ENCODE results near the gene NUCKS1.

DNA sequence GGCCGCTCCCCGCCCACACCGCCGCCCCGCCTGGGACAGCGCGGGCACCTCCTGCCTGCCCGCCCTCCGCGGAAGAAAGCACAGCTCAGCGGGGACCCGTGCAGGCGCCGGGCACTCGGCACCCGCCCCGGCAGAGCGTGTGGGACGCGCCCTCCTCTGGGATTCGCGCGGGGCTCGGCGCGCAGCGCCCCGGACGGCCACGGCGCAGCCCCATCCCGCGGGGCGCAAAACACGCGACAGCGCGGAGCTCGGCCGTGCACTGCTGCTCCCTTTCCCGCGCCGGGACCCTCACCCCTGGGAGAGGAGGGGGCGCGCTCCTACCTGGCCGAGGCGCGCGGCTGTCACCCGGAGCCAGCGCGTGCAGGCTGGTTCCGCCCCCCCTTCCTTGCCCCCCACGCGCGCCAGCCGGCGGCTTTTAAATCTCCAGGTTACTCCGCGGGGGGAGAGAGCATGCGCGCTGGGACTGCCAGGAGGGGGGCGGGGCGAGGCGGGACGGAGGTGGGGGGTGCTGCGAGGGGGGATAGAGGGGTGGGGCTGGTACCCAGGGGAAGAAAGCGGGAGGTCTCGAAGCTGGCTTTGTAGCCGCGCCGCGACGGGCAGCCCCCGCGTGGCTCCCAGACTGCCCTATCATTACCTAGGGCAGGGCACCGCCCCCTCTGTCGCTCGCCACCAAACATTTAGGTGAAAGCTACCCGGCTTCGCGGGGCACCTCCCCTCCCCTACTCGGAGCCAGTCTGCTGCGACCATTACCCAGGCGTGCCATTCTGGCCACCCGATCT, 69.7 kb downstream of the NUCKS1 start, which contains the start of gene SLC45A3:
- no peak for TF ChIP-seq POLR2AphosphoS5 (IDR thresholded peaks at IDR 0.05; ENCODE audit: low read depth, low read length)
- TF ChIP-seq, protein P1, sequence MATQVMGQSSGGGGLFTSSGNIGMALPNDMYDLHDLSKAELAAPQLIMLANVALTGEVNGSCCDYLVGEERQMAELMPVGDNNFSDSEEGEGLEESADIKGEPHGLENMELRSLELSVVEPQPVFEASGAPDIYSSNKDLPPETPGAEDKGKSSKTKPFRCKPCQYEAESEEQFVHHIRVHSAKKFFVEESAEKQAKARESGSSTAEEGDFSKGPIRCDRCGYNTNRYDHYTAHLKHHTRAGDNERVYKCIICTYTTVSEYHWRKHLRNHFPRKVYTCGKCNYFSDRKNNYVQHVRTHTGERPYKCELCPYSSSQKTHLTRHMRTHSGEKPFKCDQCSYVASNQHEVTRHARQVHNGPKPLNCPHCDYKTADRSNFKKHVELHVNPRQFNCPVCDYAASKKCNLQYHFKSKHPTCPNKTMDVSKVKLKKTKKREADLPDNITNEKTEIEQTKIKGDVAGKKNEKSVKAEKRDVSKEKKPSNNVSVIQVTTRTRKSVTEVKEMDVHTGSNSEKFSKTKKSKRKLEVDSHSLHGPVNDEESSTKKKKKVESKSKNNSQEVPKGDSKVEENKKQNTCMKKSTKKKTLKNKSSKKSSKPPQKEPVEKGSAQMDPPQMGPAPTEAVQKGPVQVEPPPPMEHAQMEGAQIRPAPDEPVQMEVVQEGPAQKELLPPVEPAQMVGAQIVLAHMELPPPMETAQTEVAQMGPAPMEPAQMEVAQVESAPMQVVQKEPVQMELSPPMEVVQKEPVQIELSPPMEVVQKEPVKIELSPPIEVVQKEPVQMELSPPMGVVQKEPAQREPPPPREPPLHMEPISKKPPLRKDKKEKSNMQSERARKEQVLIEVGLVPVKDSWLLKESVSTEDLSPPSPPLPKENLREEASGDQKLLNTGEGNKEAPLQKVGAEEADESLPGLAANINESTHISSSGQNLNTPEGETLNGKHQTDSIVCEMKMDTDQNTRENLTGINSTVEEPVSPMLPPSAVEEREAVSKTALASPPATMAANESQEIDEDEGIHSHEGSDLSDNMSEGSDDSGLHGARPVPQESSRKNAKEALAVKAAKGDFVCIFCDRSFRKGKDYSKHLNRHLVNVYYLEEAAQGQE (IDR thresholded peaks at IDR 0.05; ENCODE audit: insufficient read depth in 1 of 2, low read depth in 2 of 2, low read length in 2 of 2): no peak

Measured in PFSK-1 (cell line).